HG02981 (cell line): ENCODE measurements around the gene MAP7.
A peak's percentile ranks its signal among the peaks of the same experiment; 100 is the strongest.
"Not testable (repeated sequence)": the region's sequence is repeated elsewhere in the genome, so short reads cannot be mapped to it uniquely, and the experiment has no call there.

ENCODE experiments used
- ATAC-seq: cut with Tn5 transposase; IDR thresholded peaks from one replicate; pipeline ENCODE4 v1.9.1; 2021; ENCODE audit warnings: mild to moderate bottlenecking, moderate library complexity; ENCODE audit not compliant: unreplicated experiment

Gene MAP7

DNA sequence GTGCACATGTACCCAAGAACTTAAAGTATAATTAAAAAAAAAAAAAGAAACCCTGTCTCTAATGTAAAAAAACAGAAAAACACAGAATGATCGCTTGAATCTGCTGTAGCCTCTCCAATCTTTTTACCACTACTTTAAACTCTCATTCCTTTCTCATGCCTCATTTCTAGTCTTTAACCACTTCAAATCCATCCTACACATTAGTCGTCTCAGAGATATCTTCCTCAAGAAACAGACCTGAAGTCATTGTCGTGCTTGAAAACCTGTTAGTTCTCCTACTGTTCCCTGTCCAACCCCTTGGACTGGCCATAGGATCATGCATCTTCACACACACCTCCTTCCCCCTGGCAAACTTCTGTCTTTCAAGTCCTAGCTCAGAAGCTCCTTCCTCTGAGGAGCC is 148.5 kb downstream of the MAP7 start:
- ATAC-seq: no peak

- not testable (repeated sequence) for ATAC-seq
Measured at GRCh38 chr6:136401236-136401635, 149.0 kb downstream of the MAP7 start.

DNA sequence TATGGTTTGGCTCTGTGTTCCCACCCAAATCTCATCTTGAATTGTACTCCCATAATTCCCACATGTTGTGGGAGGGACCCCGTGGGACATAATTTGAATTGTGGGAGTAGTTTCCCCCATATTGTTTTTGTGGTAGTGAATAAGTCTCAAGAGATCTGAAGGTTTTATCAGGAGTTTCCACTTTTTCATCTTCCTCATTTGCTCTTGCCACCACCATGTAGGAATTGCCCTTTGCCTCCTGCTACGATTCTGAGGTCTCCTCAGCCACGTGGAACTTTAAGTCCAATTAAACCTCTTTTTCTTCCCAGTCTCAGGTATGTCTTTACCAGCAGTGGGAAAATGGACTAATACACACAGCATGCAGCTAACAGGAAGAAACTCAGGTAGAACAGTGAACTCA is 151.8 kb downstream of the MAP7 start:
- no peak for ATAC-seq

DNA sequence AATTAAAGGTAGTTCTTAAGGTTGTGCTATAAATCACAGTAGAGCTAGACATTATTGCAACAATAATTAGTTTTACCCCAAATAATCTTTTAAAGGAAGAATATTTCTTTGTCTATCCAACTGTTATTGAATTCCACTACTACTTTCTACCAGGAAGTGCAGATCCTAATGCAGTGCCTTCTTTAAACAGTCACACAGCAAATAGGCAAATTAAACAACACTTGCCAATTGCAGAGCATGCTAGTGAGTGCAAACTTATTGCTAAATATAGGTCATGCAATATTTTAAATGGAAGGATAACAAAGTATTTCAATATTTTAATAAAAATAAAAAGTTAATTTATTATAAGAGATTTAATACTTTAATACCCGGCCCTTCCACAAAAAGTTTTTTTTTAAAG is 153.3 kb downstream of the MAP7 start:
- ATAC-seq: no peak

- not testable (repeated sequence) for ATAC-seq
Measured at GRCh38 chr6:136390959-136391358, 159.3 kb downstream of the MAP7 start.

DNA sequence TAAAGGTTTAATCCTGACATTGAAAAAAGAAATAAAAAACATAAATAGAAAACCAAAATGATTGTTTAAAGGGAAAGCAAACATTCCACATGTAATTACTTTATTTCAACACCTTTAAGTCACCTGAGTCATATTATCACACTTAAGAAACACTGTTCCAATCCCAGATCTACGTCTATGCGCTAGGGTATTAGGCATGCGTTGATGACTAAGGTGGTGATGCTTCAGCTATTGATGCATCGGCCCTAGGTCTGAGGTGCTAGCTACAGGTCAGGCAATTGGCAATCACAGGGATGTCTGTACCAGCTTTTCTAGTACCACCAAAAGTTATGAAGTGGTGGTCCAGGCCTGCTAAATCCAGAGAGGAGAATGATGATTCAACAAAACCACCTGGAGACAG is 162.9 kb downstream of the MAP7 start:
- no peak for ATAC-seq

DNA sequence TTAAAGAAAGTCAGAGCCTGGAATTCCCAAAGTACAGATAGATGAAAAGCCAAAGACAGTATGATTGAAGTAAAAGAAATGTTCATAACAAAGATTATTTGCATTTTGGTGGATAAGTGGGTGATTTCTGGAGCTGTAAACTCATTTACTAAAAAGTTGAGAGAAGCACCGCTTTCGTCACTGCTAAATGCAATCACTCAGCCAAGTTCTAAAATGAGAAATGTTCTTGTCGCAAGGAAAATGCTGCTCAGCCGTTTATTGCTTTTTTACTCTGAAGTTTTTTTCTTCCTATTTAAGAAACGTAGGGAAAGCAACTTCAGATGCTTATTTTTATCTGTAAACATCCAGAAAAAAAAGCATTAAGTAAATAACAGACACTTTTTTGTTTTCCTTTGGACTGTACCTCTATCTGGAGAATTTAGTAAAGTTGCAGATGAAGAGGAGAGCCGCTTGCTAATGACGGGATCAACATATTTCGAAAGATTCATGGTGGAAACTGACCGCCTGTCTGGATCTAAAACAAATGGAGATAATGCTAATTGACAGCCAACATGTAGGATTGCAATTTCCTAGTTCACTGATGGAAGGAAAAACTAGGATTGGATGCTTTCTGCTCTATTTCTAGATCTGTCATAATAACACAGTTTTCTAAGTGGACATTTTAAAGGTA is 166.8 kb downstream of the MAP7 start:
- ATAC-seq: no peak

GRCh38 chr6:136382676-136383252 is 167.5 kb downstream of the MAP7 start:
- ATAC-seq: no peak

DNA sequence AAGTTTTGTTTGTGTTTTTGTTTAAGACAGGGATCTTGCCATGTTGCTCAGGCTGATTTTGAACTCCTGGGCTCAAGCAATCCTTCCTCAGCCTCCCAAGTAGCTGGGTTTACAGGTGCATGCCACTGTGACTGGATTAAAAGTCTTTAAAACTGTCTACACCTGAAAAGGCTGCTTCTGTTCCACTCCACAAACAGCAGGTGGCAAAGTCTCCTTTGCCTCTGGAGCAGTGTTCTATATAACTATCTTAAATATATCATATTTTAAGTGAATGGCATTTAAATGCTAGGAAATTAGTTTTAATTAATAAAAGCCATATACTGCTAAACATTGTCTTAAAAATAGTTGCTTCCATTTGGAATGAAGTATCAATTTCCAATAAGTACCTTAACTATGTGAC is 171.3 kb downstream of the MAP7 start:
- ATAC-seq: no peak

DNA sequence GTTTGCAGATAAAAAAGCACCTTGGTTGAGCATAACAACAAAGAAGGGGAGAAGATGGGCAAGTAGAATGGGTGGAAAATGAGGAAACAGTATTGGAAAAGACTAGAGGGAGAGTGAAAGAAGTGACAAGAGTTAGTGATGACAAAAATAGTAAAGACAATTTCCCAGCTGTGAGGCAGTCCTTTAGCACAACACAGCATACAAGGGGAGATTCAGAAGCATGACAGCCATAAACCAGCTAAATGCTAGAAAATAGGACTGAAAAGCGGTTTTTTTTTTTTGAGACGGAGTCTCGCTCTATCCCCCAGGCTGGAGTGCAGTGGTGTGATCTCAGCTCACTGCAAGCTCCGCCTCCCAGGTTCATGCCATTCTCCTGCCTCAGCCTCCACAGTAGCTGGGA is 174.4 kb downstream of the MAP7 start:
- not testable (repeated sequence) for ATAC-seq

DNA sequence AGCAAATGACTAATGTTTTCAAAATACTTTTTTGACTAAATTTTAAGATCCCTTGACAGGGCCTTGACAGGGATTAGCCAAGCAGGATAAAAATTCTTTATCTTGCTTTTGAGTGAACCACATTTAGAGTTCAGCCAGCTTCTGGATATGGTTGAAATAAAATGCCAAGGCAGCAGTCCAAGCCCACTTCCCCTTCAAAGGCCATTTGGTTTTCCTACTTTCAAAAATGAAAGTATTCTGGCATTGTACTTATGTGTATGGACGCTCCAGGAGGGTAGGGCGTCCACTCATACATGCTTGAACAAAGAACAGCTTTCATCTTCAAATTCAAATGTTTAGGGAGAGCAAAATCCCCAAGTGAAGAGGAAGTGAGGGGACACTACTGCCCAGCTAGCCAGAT is 178.3 kb downstream of the MAP7 start:
- no peak for ATAC-seq

DNA sequence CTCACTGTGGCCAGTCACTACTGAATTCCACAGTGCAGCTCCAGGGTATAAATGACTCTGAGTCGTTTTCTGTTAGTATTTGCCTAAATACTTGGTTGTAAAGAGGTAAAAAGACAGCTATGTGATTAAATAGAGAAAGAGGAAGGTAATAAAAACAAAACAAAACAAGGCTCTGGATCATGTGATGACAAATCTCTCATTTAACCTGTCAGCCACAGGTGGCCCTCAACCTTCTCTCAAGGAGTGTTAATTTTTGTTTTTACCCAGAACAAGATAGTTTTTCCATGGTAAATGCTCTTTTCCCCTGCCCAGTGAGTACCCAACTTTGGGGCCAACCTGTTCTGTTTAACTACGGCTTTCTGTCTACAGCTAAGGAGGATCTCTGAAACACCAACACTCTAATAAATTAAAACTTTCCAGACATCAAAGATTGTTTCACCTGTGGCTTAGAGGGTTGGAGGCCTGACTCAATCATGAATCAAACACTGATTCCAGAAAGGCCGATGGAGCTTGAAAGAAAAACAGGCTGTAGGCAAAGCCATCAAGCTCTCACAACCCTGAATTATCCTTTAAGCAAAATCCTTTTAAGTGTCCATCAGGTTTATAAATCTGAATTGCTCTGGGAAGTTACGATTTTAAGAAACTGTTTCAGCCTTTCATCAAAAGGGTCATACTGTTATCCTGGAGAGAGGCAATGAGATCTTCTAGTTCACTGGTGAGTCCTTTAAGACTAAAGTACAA is 179.1 kb downstream of the MAP7 start:
- ATAC-seq: no peak

DNA sequence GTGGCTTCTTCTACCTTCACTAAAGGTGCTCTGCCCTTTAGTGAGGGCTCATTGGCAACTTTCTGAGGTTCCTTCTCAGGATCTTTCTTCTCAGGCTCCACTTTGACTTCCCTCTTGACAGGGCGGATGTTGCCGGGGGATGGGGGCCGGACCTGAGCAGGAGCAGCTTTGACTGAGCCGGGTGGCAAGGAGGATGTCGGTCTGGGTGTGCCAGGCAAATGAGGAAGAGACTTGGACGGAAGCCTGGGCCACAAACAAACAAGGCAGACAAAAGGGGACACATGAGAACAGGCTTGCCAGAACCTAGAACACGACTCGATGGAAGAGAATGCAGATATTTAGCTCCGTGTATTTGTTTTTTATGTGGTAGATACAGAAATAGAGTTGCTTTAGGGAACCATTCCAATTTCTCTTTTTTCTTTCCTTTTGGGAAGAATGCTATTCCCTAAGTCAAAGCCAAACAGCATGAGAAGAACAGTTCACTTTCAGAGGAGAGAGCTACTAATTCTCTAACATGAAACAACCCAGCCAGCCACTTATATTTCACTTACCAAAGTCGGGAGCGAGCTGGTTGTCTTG is 184.4 kb downstream of the MAP7 start:
- ATAC-seq: peak; percentile 63

GRCh38 chr6:136362421-136363356 is 187.5 kb downstream of the MAP7 start:
- ATAC-seq: no peak

DNA sequence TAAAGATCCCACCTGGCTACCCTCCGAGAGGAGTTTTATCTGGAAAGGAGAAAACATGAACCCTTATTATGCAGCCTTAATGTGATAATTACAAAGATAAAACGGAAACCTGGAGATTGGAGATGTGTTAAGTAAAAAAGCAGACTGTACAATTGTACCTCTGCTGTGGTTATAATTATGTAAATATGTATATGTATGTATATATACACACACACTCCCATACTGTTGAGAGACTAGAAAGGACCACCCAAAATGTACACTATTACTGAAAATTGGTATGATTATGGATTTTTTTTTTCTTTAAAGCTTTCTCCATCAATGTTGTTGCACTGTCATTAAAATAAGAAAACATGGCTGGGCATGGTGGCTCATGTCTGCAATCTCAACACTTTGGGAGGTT is 188.4 kb downstream of the MAP7 start:
- ATAC-seq: no peak

DNA sequence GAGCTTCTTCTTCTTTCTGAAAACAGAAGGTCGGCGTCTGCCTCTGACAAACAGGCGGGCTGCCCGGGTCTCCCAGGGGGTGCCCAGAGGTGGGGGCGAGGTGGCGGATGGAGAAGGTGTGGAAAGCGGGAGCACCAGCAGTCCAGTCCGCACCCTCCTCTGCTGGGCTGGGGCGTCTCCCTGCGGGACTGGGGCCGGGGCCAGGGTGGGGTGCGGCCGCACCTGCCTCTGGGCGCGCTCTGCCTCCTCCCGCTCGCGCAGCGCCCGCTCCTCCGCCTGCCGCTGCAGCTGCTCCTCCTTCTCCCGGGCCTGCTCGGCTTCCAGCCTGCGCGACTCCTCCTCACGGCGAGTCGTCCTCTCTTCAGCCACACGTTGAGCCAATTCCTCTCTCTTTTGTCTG is 189.4 kb downstream of the MAP7 start:
- no peak for ATAC-seq

GRCh38 chr6:136359851-136360250 is 190.4 kb downstream of the MAP7 start:
- ATAC-seq: no peak

GRCh38 chr6:136351518-136352110 is 198.6 kb downstream of the MAP7 start:
- ATAC-seq: no peak

DNA sequence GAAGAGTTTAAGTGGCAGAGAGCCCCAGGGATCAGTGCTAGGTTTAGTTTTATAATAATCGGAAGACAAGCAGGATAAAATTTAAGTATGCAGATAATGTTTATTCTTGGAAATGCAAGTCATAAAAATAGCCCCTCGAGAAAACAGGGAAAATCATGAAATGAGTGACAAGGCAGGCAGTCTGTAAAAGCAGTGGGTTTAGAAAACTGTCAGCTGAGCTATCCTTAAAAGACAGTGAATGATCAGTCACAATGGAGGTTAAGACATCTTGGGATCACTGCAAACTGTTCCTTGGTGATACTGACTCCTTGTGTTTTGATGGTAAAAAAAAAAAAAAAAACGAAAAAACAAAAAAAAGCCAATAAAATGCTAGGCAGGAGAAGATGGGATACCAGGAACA is 199.3 kb downstream of the MAP7 start:
- ATAC-seq: no peak

DNA sequence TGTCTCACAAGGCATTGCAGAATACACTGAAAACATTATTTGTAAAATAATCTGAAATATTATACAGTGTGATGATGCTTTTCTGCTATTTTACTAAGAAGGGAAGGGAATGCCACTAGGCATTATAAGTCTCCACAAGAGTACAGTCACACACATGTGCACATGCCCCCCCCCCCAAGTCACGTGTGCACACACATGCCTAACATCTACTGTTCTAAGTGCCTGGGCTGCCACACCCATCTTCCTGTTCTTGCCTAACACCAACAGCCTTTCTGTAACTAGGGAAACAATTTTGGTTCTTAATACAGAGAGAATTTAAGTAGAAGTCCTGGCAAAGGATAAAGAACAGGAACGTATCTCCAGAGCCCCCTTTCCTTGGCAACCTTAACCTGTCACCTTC is 202.4 kb downstream of the MAP7 start:
- ATAC-seq: no peak
